ENCODE data around the gene G0S2.

G0S2 gene, protein sequence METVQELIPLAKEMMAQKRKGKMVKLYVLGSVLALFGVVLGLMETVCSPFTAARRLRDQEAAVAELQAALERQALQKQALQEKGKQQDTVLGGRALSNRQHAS

DNA sequence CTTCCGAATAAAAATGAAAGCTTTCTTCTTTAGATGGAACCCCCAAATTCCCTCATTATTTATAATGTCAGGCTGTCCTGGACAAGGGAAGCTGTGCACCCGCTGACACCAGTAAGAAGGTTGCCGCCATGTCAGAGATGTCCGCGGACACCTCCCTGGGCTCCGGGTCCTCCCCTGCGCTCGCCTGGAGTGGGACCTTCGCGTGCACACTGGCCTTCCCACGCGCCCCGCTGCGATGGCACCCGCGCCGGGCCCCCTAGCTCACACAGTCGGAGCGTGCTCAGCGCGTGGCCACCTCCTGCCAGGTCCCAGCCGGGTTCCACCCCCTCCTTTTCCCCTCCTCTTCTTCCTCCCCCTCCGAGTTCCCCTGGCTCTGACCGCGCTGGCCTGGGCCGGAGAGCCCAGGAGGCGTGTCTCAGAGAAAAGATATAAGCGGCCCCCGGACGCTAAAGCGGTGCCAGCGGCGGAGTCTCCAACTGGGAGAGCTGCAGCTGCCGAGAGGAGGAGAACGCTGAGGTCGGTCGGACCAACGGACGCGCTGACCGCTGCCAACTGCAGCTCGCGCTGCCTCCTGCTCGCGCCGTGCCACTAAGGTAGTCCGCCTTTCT is at the start of gene G0S2:
Gene G0S2 (plus strand): TSS at position 456 of the 608 bp plus-strand sequence. CDS start 273 bp downstream, outside the sequence.
- peaks cover 57% of the 10 kb centered on the region for H3K4me1 Mint-ChIP-seq
- ATAC-seq, result peak; percentile 35

DNA sequence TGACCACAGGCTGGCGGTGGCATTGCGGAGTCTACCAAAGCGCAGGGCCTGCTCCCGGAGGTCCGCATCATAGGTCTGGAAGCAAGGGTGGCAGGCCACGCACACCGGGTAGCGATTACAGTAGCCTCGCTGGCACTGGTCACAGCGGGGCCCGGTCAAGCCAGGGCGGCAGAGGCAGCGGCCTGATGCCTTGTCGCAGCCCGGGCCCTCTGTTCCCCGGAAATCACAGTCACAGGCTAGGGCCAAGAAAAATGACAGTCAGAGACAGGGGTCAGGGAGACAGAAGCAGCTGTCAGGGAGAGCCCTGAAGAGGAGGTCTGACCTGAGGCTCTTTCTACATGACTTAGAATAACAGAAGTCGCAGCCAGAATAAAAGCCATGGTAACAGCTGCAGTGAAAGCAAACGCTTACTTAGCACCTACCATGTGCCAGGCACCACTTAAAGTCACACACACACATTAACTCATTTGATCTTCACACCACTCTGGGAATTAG is 49.4 kb upstream of the G0S2 start:
- Mint-ChIP-seq H3K4me1 (peaks cover 6% of the 10 kb centered on the region), H3K27ac (no peak overlapping the region), H3K4me3 (no peak overlapping the region), H3K36me3 (ENCODE audit: low read depth) (no peaks in the 10 kb centered on the region), H3K27me3 (no peaks in the 10 kb centered on the region), H3K9me3 (no peaks in the 10 kb centered on the region)
- ATAC-seq (no peak), DNase-seq (no peak)

More for the DNA sequence above, at the start of gene G0S2:
- Mint-ChIP-seq H3K4me3 (peak within 1 kb of the TSS; percentile 75), H3K27me3 (peaks cover 54% of the 10 kb centered on the region), H3K36me3 (ENCODE audit: low read depth) (peaks cover 7% of the 10 kb centered on the region), H3K27ac (peak within 1 kb of the TSS; percentile 43), H3K9me3 (peaks cover 5% of the 10 kb centered on the region)
- DNase-seq, result peak; percentile 53

DNA sequence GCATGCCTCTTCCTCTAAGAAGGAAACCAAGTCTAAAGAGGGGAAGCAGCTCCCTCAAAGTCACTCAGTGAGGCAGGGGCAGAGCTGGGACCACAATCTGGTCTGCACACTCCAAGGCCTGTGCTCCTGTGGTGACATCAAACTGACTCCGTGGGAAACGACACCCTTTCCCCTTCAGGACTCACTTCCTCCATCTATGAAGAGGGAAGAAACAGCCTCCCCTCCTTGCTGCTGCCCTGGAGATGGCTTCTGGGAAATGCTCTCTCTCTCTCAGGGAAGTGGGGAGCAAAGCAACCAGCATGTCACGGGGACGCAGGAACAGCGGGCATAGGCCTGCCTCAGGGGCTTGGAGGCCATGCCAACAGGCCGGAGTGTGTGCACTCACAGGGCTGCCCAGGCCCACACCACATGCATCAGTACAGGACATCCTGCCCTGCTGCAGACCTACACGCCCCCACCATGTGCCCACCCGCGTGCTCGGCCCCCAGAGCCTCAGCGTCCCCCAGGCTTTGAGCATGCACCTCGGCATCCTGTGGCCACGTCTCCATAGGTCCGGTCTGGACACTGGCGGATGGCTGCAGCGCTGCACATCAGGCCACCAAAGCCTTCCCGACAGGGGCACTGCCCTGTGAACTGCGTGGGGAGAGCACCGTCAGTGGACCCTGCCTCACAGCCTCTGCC is 48.7 kb upstream of the G0S2 start:
- DNase-seq, result no peak
- H3K27ac Mint-ChIP-seq, result no peak overlapping the region
- no peaks in the 10 kb centered on the region for H3K9me3 Mint-ChIP-seq
- no peak overlapping the region for H3K4me3 Mint-ChIP-seq
- H3K36me3 Mint-ChIP-seq (ENCODE audit: low read depth), result no peaks in the 10 kb centered on the region
- H3K27me3 Mint-ChIP-seq, result no peaks in the 10 kb centered on the region
- H3K4me1 Mint-ChIP-seq, result peaks cover 6% of the 10 kb centered on the region
- ATAC-seq, result no peak

DNA sequence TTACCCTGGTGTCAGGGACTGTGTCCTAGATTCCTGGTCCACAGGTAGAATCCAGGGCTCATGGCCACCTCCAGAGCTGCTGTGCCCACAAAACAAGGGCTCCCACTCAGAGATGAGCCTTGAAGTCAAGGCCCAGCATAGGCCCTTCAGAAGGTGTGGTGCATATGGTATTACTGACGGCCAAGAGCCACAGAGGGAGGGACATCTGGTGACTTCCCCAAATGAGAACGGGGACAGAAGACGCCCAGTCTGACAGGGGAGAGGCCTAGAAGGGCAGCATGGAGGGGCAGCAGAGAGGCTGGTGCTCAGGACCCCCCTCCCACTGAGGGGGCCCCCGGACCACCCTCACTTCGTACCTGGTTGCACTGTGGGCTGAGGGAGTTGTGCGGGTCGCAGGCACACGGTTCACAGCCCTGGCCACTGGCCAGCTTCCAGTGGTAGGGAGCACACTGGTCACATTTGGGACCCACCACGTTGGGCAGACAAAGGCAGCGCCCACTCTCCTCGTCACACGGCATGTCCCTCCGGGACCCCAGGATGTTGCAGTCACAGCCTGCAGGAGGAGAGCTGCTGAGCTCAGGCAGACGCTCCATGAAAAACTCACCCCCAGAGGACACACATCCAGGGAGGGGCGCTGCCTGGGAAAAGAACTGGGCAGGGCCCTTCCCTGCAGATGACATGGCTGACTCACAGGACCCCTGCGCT is 48.0 kb upstream of the G0S2 start:
- no peak overlapping the region for H3K27ac Mint-ChIP-seq
- ATAC-seq, result no peak
- DNase-seq, result no peak
- H3K4me1 Mint-ChIP-seq, result peaks cover 6% of the 10 kb centered on the region
- H3K27me3 Mint-ChIP-seq, result no peaks in the 10 kb centered on the region
- H3K36me3 Mint-ChIP-seq (ENCODE audit: low read depth), result no peaks in the 10 kb centered on the region
- no peaks in the 10 kb centered on the region for H3K9me3 Mint-ChIP-seq
- no peak overlapping the region for H3K4me3 Mint-ChIP-seq

DNA sequence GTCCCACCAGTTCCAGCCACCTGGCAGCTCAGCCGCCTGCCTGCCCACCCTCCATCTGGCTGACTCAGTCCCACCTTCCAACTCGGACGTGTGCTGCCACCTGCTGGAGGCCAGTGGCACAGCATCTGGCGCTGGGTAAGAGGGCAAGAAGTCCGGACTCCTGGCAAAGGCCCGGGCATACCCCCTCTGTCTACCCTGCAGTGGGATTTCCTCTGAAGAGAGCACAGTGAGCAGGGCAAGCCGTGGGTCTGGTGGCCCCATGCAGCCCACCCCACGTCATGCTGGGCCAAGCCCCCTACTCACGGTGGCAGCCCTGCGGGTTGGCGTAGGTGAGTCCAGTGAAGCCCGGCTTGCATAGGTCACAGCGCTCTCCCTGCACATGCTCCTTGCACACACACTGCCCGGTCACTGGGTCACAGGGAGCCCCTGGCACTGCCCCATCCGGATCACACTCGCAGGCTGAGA is 47.4 kb upstream of the G0S2 start:
- DNase-seq, result peak; percentile 88
- H3K36me3 Mint-ChIP-seq (ENCODE audit: low read depth), result no peaks in the 10 kb centered on the region
- H3K4me1 Mint-ChIP-seq, result peaks cover 6% of the 10 kb centered on the region
- H3K4me3 Mint-ChIP-seq, result no peak overlapping the region
- ATAC-seq, result peak; percentile 85
- no peaks in the 10 kb centered on the region for H3K9me3 Mint-ChIP-seq
- H3K27me3 Mint-ChIP-seq, result no peaks in the 10 kb centered on the region
- no peak overlapping the region for H3K27ac Mint-ChIP-seq

DNA sequence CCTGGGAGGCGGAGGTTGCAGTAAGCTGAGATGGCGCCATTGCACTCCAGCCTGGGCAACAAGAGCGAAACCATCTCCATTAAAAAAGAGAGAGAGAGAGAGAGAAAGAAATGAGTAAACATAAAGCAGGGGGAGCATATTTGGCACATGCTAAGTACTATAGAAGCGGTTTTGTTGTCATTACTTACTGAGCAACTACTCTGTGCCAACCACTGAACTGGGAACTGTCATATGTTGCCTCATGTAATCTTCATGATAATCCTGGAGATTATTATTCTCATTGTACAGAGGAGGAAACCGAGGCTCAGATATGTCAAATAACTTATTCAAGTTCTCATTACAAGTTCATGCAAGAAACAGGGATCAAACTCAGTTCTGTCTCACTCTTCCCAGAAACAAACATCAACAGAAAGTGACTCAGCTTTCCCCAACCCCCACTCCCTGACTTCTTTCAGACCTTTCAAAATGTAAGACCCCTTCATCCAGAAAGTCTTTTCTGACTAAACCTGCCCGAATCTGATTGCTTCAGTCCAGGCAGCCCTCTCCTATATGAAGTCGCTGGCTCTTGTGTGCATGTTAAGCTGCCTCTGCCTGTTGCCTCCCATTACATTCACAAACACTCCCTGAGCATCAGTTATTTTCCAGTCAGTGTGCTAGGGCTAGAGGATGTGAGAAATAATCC is 46.5 kb upstream of the G0S2 start:
- ATAC-seq (no peak), DNase-seq (no peak)
- Mint-ChIP-seq H3K36me3 (ENCODE audit: low read depth) (no peaks in the 10 kb centered on the region), H3K27ac (no peak overlapping the region), H3K27me3 (no peaks in the 10 kb centered on the region), H3K9me3 (no peaks in the 10 kb centered on the region), H3K4me3 (no peak overlapping the region), H3K4me1 (peaks cover 6% of the 10 kb centered on the region)

DNA sequence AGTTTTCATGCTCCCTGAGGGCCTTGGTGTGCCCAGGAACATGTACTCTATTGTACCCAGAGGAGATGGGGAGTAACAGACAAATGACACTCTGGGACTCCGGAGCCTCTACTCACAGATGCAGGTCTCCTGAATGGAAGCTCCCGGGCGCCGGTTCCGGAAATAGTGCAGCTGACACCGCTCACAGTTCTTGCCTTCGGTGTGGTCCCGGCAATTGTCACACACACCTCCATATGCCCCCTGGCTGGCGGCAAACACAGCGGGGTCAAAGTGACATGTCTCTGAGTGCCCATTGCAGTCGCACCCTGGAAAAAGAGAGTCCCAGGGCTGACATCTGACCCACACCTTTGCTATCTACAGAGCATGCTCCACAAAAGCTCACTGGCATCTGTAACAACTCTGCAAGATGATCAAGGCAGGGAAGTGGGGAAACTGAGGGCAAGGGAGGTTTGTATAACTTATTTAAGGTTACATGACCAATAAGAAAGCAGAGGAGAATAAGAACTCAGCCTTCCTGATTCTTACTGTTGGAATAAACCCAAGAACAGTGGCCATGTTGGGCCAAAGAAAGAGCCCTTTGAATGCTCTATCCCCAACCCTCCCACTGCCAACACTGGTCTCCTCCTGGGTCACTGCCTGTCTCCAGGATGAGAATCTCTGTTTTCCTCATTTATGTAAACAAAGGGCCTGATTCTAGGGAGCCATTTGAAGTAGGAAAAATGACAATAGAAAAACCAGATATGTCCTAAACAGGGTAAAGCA is 45.4 kb upstream of the G0S2 start:
- H3K9me3 Mint-ChIP-seq, result no peaks in the 10 kb centered on the region
- H3K27me3 Mint-ChIP-seq, result no peaks in the 10 kb centered on the region
- H3K4me3 Mint-ChIP-seq, result no peak overlapping the region
- no peak overlapping the region for H3K27ac Mint-ChIP-seq
- peaks cover 9% of the 10 kb centered on the region for H3K4me1 Mint-ChIP-seq
- ATAC-seq (no peak), DNase-seq (no peak)
- no peaks in the 10 kb centered on the region for H3K36me3 Mint-ChIP-seq (ENCODE audit: low read depth)

DNA sequence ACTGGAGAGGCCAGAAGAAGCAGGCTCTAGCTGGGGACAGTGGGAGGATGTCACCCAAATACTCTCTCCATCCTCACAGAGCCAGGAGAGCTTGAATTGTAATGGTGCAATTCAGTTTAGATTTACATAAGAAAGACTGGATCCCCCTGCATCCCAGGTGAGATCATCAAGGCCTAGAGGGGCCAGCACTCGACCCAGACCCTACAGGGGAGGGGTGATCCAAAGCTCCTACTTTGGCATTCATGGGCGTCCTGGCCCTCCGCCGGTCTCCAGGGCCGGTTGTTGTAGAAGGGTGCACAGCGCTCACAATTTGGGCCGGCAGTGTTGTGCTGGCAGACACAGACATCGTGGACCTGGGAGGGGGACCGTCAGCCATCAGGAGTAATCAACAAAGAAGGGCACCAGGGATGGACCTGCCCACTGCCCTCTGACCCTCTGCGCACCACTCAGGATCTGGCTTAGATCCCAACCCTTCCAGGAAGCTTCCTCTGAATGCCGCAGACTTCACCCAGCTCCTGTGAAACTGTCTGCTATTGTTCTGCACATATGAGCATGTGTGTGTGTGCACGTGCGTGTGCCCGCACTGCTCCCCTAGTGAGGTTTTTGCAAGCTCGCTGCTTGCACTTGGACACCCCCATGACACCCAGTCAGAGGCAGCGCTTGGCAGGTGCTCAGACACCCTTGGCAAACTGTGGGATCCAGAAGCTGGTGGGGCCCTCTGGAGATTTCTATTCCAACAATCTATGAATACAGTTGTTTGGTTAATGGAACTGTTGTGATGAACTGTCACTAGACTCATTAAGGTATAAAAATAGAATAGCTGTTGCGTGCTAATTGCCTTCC is 44.6 kb upstream of the G0S2 start:
- DNase-seq (no peak), ATAC-seq (no peak)
- Mint-ChIP-seq H3K27ac (no peak overlapping the region), H3K4me1 (peaks cover 9% of the 10 kb centered on the region), H3K36me3 (ENCODE audit: low read depth) (no peaks in the 10 kb centered on the region), H3K9me3 (no peaks in the 10 kb centered on the region), H3K27me3 (no peaks in the 10 kb centered on the region), H3K4me3 (no peak overlapping the region)

DNA sequence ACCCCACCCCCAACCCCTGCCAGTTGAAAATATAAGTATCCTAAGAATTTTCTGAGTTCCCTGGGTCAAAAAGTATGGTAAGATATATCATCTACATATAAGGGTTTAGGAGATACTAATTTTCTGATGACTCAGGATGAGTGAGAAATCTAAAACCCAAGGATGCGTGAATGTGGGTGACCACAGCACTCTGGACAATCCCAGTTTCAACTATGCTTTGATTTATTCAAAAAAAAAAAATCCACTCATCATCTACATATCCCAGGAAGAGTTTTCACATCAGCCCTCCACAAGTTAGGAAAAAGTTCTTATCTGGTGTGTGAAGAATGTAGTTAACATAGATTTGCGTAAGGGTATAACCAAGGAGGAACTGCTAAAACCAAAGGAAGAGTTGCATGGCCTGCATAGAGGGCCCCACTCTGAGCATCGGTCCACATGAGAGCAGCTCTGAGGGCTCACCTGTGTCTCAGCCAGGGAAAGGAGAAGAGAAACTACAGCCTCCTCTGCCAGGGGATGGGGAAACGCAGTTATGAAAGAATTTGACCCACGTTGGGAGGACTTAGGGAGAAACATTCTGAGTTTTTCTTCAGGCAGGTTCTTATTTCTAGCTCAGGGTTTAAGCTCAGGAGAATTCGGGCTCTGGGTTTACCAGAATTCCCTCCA is 41.7 kb upstream of the G0S2 start:
- peaks cover 2% of the 10 kb centered on the region for H3K27me3 Mint-ChIP-seq
- ATAC-seq (no peak), DNase-seq (no peak)
- peaks cover 9% of the 10 kb centered on the region for H3K4me1 Mint-ChIP-seq
- H3K36me3 Mint-ChIP-seq (ENCODE audit: low read depth), result no peaks in the 10 kb centered on the region
- H3K9me3 Mint-ChIP-seq, result no peaks in the 10 kb centered on the region
- no peak overlapping the region for H3K4me3 Mint-ChIP-seq
- no peak overlapping the region for H3K27ac Mint-ChIP-seq

DNA sequence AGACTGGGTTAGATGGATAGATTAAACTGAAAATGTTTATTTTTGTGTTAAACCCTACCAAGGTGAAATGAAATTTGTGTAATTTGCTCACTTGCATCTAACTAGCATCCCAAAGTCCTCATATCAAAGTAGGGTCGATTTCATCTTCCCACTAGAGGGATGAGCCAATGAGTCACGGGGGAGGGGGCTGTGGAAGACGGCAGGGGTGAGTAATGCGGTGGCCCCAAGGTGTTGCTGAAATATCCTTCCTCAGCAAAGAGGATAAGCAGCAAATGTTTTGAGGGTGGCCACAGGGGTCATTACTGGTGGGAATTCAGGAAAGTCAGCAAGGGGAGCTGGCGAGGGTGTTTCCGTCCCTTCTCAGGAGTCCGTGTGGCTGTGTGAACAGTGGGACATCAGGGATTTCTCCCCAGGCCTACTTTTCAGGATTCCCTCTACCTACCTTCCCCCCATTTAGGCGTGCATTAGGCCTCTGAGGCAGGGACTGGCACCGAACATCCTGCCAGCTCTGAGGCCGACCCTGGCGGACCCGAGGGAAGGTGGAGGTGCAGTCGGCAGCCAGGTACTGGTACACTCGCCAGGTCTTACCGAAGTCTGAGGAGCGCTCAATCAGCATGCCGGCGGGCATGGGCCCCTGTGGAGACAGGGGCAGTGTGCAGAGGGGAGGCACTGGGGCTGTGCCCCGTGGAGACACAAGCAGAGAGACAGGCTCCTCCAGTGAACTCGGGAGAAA is 41.0 kb upstream of the G0S2 start:
- Mint-ChIP-seq H3K4me1 (peaks cover 6% of the 10 kb centered on the region), H3K36me3 (ENCODE audit: low read depth) (no peaks in the 10 kb centered on the region), H3K9me3 (no peaks in the 10 kb centered on the region), H3K27ac (peak overlapping the region; percentile 49), H3K4me3 (no peak overlapping the region), H3K27me3 (peaks cover 2% of the 10 kb centered on the region)
- DNase-seq (no peak), ATAC-seq (no peak)

DNA sequence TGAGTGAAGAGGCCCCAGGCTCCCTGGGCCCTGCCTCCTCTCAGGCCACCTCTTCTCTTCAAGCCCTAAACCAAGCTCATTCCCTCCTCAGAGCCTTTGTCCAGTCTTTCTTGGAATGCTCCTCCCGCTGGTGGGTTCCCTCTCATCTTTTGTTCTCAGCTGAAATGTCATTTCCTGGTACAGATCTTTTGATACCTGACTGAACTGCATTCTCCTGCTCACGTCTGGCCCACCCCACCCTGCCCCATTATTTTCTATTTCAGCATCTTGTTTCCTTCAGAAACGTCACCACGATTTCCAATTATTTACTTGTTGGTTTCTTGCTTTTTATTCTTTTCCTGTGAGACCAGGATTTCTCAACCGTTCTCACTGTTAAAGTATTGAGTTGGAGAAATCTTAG is 39.4 kb upstream of the G0S2 start:
- no peak overlapping the region for H3K4me3 Mint-ChIP-seq
- ATAC-seq, result no peak
- peaks cover 2% of the 10 kb centered on the region for H3K27me3 Mint-ChIP-seq
- H3K9me3 Mint-ChIP-seq, result no peaks in the 10 kb centered on the region
- no peak for DNase-seq
- H3K27ac Mint-ChIP-seq, result no peak overlapping the region
- peaks cover 3% of the 10 kb centered on the region for H3K4me1 Mint-ChIP-seq
- no peaks in the 10 kb centered on the region for H3K36me3 Mint-ChIP-seq (ENCODE audit: low read depth)

DNA sequence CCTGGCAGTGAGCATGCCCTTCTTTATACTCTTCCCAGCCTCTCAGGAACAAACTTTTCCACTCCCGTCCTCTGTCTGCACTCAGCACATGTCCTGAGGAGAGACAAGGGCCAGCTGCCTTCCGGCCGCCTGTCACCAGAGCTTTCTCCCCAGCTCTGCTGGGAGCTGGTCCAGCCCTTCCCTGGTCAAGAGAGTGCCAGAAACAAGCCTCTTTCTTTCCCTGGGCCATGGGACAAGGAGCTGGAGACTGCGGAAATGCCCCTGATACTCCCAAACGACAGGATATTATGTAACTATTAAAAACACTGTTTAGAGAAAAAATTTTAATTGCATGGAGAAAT is 33.4 kb upstream of the G0S2 start:
- Mint-ChIP-seq H3K4me3 (no peak overlapping the region), H3K27me3 (peaks cover 2% of the 10 kb centered on the region), H3K27ac (no peak overlapping the region), H3K36me3 (ENCODE audit: low read depth) (no peaks in the 10 kb centered on the region), H3K9me3 (no peaks in the 10 kb centered on the region), H3K4me1 (peaks cover 3% of the 10 kb centered on the region)
- ATAC-seq (no peak), DNase-seq (no peak)
